CD14-positive monocyte (primary cell): ENCODE results near the gene VPS8. TPM values are rescaled to one million over a fixed set of nuclear protein-coding genes. Genes with fewer than 3 reads are reported as not detected.

Experiments
- DNase-seq, 3 donors: peaks; one replicate each; pipeline ENCODE4 v3.0.0-alpha.2; 2011 to 2022
- H2AFZ ChIP-seq: 2 replicates; pipeline ENCODE4 v1.6.0; 2012; ENCODE audit warnings: mild to moderate bottlenecking, low read depth, low read length, inconsistent platforms; ENCODE audit not compliant: insufficient read depth, poor library complexity, severe bottlenecking
- H3K27ac ChIP-seq, 2 donors: 1 replicate in 1 of 2; 2 replicates in 1 of 2; pipeline ENCODE4 v1.5.1; 2012 to 2013; ENCODE audit warnings: low read length in 2 of 2, control low read depth in 1 of 2, inconsistent platforms in 1 of 2, low read depth in 1 of 2, mild to moderate bottlenecking in 1 of 2
- H3K27me3 ChIP-seq, 2 donors: one replicate each; pipeline versions ENCODE4 v1.6.0 to v1.6.1; 2011 to 2013; ENCODE audit warnings: low read length in 2 of 2; ENCODE audit not compliant: control insufficient read depth in 2 of 2, insufficient read depth in 2 of 2
- H3K36me3 ChIP-seq, 2 donors: replicated peaks in 1 of 2; 1 replicate in 1 of 2; 2 replicates in 1 of 2; pipeline versions ENCODE4 v1.5.1 to v1.6.1; 2012 to 2013; ENCODE audit warnings: low read length in 2 of 2, control low read depth in 1 of 2, inconsistent platforms in 1 of 2, mild to moderate bottlenecking in 1 of 2; ENCODE audit not compliant: insufficient read depth in 2 of 2, control insufficient read depth in 1 of 2
- H3K4me1 ChIP-seq, 2 donors: 1 replicate in 1 of 2; 2 replicates in 1 of 2; pipeline versions ENCODE4 v1.5.1 to v1.6.1; 2012 to 2013; ENCODE audit warnings: low read length in 2 of 2, control low read depth in 1 of 2, inconsistent platforms in 1 of 2, mild to moderate bottlenecking in 1 of 2, moderate library complexity in 1 of 2; ENCODE audit not compliant: insufficient read depth in 2 of 2, control insufficient read depth in 1 of 2
- H3K4me2 ChIP-seq: replicated peaks from 2 replicates; pipeline ENCODE3; 2012; ENCODE audit warnings: low read length, moderate library complexity, mild to moderate bottlenecking; ENCODE audit not compliant: poor library complexity, severe bottlenecking; ENCODE audit errors: extremely low read depth
- H3K4me3 ChIP-seq, 3 experiments: fragments of 200-600 bp in 1 of 3; sonication (generic) in 1 of 3; replicated peaks in 1 of 3; 1 replicate in 2 of 3; 2 replicates in 1 of 3; pipeline ENCODE4 v1.5.1; 2011 to 2013; ENCODE audit warnings: low read length in 3 of 3, mild to moderate bottlenecking in 3 of 3, control low read depth in 2 of 3, low read depth in 2 of 3, inconsistent platforms in 1 of 3, moderate library complexity in 1 of 3
- H3K79me2 ChIP-seq: 2 replicates; pipeline ENCODE4 v1.6.0; 2012; ENCODE audit warnings: mild to moderate bottlenecking, control low read depth, inconsistent platforms, low read length, moderate library complexity; ENCODE audit not compliant: insufficient read depth
- H3K9ac ChIP-seq: 2 replicates; pipeline ENCODE4 v1.6.0; 2017; ENCODE audit warnings: low read length, mild to moderate bottlenecking; ENCODE audit not compliant: insufficient read depth, poor library complexity, severe bottlenecking
- H3K9me3 ChIP-seq, 2 donors: replicated peaks in 1 of 2; 1 replicate in 1 of 2; 2 replicates in 1 of 2; pipeline versions ENCODE4 v1.5.1 to v1.6.1; 2012 to 2013; ENCODE audit warnings: low read length in 2 of 2, control low read depth in 1 of 2; ENCODE audit not compliant: control insufficient read depth in 1 of 2, insufficient read depth in 1 of 2
- H4K20me1 ChIP-seq: 2 replicates; pipeline ENCODE4 v1.6.0; 2012; ENCODE audit warnings: mild to moderate bottlenecking, low read length, control low read depth, moderate library complexity; ENCODE audit not compliant: insufficient read depth
- H3K27ac Mint-ChIP-seq, 7 donors: one replicate each; pipeline ENCODE4 v1.8.0; 2020; ENCODE audit warnings: mild to moderate bottlenecking in 7 of 7, mixed read lengths in 7 of 7, moderate library complexity in 6 of 7, inconsistent platforms in 2 of 7
- H3K27me3 Mint-ChIP-seq, 3 donors: one replicate each; pipeline ENCODE4 v1.8.0; 2021 to 2022; ENCODE audit warnings: low read depth in 3 of 3, mild to moderate bottlenecking in 3 of 3, mixed read lengths in 3 of 3, moderate library complexity in 3 of 3, inconsistent platforms in 1 of 3
- H3K36me3 Mint-ChIP-seq, 2 donors: one replicate each; pipeline ENCODE4 v1.8.0; 2020; ENCODE audit warnings: mixed read lengths in 2 of 2, inconsistent platforms in 1 of 2, mild to moderate bottlenecking in 1 of 2
- H3K4me1 Mint-ChIP-seq: one replicate; pipeline ENCODE4 v1.8.0; 2020; ENCODE audit warnings: mild to moderate bottlenecking, mixed read lengths
- H3K4me3 Mint-ChIP-seq, 2 donors: one replicate each; pipeline ENCODE4 v1.8.0; 2020; ENCODE audit warnings: mild to moderate bottlenecking in 2 of 2, mixed read lengths in 2 of 2, moderate library complexity in 1 of 2
- H3K9me3 Mint-ChIP-seq, 7 donors: one replicate each; pipeline ENCODE4 v1.8.0; 2020 to 2022; ENCODE audit warnings: mixed read lengths in 7 of 7, mild to moderate bottlenecking in 6 of 7, moderate library complexity in 6 of 7, inconsistent platforms in 2 of 7
- CTCF ChIP-seq: fragments of 200-600 bp; IDR thresholded peaks from one replicate; pipeline ENCODE4 v1.8.0; 2022; ENCODE audit warnings: antibody characterized with exemption, mild to moderate bottlenecking
- WGBS: methylation state at CpG from one replicate; pipeline ENCODE4 v1.1.5; 2013; ENCODE audit warnings: missing lambda C conversion rate; ENCODE audit not compliant: insufficient coverage; 5-methylcytosine and 5-hydroxymethylcytosine counted together
- intact Hi-C, 2 donors: fragments of 100-400 bp; cut with micrococcal nuclease; formaldehyde crosslinking; loops; one replicate each; pipeline versions ENCODE4 v1.15.0 to v1.15.1; 2023
- polyA plus RNA-seq, 3 donors: library from polyadenylated mRNA; depleted of rRNA in 1 of 3; unstranded in 2 of 3; stranded (reverse) in 1 of 3; fragments of 300-500 nt in 2 of 3; fragments of >200 nt in 1 of 3; fragmentation: Illumina TruSeq in 2 of 3; gene quantifications; 1 replicate in 2 of 3; 2 replicates in 1 of 3; pipeline ENCODE4 v1.2.3, GENCODE V29; 2012 to 2021

The VPS8 gene
- polyA plus RNA-seq, 3 donors = 22.0 to 42.3 (median 29.2) TPM

DNA sequence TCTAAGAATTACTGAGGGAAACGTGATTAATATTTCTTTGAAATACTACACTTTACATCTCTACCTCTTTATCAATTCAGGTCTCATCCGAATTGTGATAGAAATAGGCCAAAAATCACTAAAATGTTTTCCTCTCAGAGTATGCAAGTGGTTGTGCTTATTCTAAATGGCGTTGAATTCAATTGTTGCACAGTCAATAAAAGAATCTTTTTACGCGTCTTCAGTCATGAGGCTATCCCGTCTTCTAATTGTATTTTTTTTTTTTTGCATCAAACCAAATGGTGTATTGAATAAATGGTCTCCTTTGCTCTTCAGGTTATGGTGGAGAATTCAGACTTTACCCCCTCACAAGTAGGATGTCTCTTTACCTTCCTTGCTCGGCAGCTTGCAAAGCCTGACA lies 112.6 kb downstream of the VPS8 start:
- H3K27ac Mint-ChIP-seq = no peak overlapping the region
- no peaks in the 10 kb centered on the region for H3K27me3 ChIP-seq

DNA sequence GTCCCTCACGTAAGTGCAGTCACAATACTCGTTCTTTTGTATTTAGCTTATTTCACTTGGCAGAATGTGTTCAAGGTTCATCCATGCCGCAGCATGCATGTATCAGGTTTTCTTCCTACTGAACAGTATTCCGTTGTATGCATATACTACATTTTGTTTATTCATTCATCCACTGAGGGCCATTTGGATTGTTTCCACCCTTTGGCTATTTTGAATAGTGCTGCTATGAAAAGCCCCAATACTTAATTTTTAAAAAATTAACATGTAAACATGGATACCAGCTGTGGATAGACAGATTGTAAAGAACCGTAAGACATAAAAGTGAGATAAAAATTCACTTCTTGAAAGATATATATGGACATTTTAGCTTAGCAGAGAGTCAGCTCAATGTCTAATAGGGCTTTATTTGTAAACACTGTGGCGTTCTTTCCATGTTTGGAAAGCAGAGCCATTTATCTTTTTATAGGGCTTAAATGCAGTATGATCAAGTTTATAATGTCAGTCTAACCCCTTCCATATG lies 115.9 kb downstream of the VPS8 start:
- H3K9ac ChIP-seq = no peak overlapping the region
- Mint-ChIP-seq H3K4me3 (no peak overlapping the region), H3K27ac (no peak overlapping the region), H3K36me3 (peaks cover 62 to 68% of the 10 kb centered on the region in 2 donors), H3K9me3 (no peaks in the 10 kb centered on the region), H3K4me1 (no peaks in the 10 kb centered on the region), H3K27me3 (no peaks in the 10 kb centered on the region)
- no peaks in the 10 kb centered on the region for H4K20me1 ChIP-seq
- H3K4me3 ChIP-seq = no peak overlapping the region
- H3K79me2 ChIP-seq = no peaks in the 10 kb centered on the region
- H3K4me1 ChIP-seq = no peaks in the 10 kb centered on the region
- H3K36me3 ChIP-seq = peaks cover 85 to 95% of the 10 kb centered on the region in 2 donors
- H2AFZ ChIP-seq = no peak overlapping the region
- intact Hi-C loops = no loop called here
- H3K27me3 ChIP-seq = no peaks in the 10 kb centered on the region
- no peak overlapping the region for H3K27ac ChIP-seq
- DNase-seq = no peak
- 100% methylated on average over 2 of the region's 6 CpGs for WGBS
- TF ChIP-seq CTCF = no peak
- H3K9me3 ChIP-seq = no peaks in the 10 kb centered on the region
- H3K4me2 ChIP-seq = no peak overlapping the region

More for the DNA sequence above, 112.6 kb downstream of the VPS8 start:
- Histone ChIP-seq H3K4me2 (no peak overlapping the region), H3K36me3 (peaks cover 79 to 94% of the 10 kb centered on the region in 2 donors), H3K9me3 (no peaks in the 10 kb centered on the region), H3K79me2 (no peaks in the 10 kb centered on the region), H3K9ac (no peak overlapping the region), H4K20me1 (no peaks in the 10 kb centered on the region), H2AFZ (no peak overlapping the region), H3K4me3 (no peak overlapping the region), H3K4me1 (no peaks in the 10 kb centered on the region), H3K27ac (no peak overlapping the region)
- Mint-ChIP-seq H3K27me3 (no peaks in the 10 kb centered on the region), H3K4me3 (no peak overlapping the region), H3K9me3 (no peaks in the 10 kb centered on the region), H3K4me1 (no peaks in the 10 kb centered on the region), H3K36me3 (peaks cover 41 to 42% of the 10 kb centered on the region in 2 donors)
- no peak for DNase-seq
- intact Hi-C loops = no loop called here
- no peak for TF ChIP-seq CTCF
- 100% methylated on average over 3 of the region's 7 CpGs for WGBS
